NCI-H2196 treated with DMSO at 0.1 percent for 48 hours (cell line): Measurements from ENCODE around the gene PHACTR1.

Experiments
- DNase-seq: peaks from one replicate; lab custom pipeline; 2025; ENCODE audit not compliant: unreplicated experiment; lab: John Stamatoyannopoulos, UW

The PHACTR1 gene

DNA sequence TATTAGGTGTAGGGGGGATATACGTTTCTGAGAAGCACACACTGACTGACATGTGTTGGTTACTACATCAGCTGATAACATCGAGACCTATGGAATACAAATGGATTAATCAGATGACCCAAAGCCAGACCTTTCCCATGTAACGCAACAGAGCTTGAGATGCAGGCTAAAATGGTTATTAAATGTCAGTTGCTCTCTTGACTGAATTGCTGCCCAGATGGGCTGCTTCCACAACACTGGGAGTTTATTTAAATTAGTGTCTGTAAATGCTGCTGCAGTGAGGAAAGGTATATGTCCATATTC lies 298.8 kb downstream of the PHACTR1 start:
- no peak for DNase-seq

DNA sequence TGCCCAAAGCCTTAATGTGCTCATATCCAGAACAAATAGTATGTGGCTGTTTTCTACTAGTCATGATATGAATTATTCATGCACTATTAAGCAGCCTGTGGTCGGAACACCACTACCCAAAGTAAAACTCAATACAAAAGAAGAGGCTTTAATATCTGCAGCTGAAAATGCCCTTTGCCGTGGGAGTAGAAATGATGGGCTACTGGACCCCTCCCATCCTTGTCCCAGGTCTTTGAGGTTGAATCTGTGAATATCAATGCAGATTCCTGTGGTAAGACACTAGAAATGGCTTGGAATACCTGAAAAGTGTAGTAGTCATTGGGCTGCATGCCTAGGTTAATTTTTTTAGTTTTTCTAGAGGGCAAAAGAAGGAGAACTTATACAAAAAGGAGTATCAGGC lies 308.0 kb downstream of the PHACTR1 start:
- no peak for DNase-seq

DNA sequence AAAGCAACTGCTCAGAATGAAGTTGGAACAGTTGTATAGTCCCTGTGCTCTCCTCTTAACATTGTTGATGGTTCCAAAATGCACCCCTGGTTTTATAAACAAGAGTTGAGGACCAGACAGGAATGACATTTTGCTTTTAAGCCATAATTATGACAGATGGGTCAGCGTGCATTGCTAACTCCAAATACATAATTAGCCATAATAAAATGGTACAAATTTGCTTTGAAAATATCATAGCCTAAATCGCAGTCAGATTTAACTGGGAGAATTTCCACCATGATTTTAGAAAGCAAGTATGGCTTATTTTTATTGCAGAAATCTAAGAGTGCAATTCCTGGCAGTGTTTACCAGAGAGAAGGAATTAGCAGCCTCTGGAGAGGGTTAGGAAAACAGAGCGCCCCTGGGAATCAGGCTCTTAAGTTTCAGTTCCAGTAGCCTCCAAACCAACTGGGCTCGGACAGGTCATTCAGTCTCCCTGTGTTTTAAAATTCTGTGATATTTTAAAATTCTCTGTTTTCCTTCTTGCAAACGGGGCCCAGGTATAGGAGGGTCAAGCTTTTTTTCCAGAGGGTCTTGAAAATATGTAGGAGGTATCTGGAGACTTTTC lies 309.4 kb downstream of the PHACTR1 start:
- no peak for DNase-seq

DNA sequence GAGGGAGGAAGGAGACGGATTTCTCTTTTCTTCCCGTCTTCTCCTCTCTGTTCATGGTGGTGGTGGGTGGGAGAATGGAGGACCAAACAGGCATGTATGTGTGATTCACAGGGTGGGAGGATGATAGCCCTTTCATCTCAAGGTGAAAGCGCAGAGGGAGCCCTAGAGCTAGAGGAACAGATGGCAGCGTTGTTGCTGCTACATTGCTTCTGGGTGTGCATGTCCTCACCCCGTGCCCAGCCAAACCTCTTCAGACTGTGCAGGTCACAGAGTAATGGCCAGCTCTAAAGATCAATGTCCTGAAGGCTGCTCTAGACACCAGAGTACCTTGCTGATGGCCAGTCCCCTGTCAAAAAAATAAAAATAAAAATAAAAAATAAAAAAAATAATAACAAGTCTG lies 310.0 kb downstream of the PHACTR1 start:
- DNase-seq: no peak

DNA sequence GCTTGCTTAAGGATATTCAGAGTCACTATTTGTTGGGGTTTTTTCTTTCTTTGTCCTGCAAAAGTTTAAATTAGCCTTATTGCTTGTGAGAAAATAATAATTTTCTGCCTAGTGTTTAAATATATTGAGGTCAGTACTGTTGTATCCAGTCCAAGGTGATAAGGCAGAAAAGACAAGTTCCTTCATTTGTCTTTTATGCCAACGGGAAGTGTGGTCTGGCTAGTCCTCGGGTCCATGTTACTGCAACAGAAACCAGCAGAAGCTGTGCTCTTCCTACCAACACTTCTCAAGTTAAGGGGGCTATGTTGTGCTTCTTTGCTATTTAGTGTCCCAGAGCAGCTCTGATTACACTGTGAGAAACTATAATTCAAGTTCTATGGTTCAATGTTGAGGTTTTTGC lies 310.6 kb downstream of the PHACTR1 start:
- no peak for DNase-seq

DNA sequence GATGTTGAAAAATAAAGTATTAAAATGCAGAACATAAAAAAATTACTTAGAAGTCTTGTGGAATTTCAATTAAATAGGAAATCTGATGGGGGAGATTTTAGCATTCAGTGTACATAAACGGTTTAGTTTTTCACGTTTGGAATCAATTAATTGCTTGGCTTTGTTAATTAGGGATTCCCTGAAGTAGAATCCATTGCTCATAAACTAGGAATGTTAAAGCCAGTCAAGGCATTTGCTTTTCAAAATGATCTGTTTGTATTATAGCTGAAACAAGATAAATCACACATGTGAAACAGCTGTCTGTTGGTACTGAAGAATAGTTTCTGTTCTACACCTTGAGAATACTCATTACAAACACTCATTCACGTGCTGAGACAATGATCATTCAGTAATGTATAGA lies 313.8 kb downstream of the PHACTR1 start:
- no peak for DNase-seq

DNA sequence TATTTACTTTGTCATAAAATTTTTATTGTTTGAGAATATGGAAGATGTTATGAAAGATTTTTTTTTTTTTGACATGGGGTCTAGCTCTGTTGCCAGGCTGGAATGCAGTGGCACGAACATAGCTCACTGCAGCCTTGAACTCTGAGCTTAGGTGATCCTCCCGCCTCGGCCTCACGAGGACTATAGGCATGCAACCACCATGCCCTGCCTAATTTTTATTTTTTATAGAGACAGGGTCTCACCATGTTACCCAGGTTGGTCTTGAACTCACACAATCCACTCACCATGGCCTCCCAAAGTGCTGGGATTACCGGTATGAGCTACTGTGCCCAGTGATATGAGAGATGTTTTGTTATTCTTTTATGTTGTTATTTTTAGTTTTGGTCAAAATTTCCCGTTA lies 316.0 kb downstream of the PHACTR1 start:
- no peak for DNase-seq

DNA sequence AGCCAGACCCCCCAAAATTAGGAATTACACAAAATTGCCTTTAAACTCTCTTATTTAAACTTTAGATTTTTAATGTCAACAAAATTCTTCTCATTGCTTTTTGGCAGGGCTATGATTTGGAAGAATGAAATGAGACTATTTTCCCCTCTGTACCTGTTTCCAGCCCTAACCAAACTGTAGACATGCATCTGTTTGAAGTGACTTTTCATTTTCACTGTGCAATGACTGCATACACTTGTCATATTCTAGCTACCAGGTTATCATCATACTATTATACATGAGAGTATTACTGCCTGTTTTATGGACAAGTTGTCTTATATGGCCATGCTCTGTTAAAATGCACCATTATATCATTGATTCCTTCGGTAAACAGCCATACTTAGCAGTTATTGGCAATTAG lies 316.6 kb downstream of the PHACTR1 start:
- DNase-seq: no peak

DNA sequence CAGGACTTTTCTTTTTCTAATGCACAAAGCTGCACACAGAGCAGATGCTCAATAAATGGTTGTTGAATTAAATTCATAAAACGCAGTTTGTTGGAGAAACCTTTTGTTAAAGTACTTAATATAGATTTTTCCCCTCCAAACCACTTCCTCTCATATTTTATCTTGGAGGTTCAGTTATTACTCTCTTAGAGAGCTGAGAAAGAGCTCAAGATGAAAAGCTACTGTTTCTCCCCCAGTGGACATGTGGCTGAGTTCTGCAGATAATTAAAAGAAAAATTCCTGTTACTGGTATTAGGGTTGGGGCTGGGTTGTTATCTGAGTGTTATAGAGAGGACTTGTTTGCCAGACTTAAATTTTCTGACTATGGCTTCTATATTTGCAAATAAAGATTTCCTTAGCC lies 317.7 kb downstream of the PHACTR1 start:
- no peak for DNase-seq

DNA sequence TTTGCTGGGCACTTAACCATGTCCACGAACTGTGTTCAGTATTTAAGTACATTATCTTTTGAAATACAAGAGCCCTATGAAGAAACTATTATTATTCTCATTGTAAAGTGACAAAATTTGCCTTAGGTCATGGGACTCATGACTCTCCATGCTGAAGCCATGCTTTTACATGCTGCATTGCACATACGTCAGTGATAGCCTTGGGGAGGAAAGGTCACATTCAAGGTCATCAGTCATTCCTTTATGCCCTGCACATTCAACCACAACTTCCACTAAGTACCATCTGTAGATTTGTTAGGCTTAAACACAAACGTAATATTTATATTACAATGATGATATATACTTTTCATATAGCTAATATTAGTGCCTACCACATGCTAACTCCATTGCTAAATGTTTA lies 319.0 kb downstream of the PHACTR1 start:
- DNase-seq: no peak

DNA sequence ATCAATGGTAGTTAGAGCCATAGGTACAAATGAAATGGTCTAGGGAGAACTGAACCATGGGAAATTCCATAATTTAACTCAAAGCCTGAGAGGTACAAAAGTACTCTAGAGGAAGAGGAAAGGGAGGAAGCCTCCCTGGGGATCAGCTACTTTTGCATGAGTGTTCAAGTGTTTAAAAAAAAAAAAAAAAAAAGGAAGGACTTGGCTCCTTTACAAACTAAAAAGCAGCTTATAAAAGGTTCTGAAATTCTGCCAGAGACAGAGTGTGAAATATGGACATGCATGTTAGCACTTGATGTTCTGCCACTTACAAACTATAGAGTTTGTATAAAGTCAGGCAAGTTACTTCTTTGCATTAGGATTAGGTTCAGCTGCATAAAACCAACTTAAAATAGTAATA lies 321.7 kb downstream of the PHACTR1 start:
- DNase-seq: no peak

DNA sequence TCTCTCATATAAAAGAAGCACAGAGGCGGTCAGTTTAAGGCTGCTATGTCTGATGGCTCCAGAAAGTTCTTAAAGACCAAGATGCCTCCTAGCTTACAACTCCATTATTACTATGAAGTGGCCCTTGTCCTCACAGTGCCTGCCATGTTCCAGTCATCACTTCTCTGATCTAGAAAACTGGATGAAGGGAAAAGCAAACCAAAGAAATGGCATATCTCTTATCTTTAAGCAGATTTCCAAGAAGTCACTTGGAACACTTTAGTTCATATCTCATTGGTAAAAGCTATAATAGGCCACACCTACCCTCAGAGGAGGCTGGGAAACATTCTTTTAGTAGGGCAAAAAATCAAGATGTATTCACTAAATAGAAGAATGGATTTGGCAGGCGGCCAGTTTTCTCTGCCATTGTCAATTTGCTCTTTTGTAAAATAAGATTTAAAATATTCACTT lies 322.2 kb downstream of the PHACTR1 start:
- DNase-seq: no peak

DNA sequence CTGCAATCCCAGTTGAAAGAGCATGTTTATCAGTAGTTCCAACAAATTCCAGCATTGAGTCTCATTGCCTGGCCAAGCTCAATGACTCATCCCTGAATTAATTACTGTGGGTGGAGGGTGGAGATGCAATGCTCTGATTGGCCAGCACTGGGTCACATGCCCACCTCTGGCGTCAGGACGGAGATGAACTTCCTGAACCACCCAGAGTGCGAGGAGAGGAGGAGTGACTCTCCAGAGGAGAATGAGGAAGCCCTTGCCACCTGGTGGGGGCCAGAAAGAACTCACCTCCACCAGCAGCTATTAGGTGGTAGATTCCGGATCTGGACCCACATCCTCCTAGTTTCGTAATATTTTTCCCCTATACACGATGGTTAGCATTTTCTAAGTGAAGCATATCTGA lies 327.8 kb downstream of the PHACTR1 start:
- DNase-seq: no peak

DNA sequence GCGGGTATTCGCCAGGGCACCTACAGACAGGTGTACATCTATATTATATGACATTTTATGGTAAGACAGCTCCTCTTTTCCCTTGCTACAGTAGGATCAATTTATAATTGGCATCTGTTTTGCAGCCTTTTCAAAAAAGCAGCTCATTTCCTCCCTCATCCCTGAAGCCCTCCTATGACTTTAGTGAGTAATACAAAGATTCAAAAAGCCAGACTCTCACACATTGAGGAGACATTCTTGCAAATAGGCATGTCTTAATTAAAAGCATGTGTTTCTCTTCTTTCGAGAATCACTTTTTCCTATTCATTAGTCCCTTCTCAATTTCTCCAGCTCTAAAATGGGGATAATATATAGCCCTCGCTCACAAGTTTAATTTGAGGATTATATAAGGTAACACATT lies 328.3 kb downstream of the PHACTR1 start:
- no peak for DNase-seq

DNA sequence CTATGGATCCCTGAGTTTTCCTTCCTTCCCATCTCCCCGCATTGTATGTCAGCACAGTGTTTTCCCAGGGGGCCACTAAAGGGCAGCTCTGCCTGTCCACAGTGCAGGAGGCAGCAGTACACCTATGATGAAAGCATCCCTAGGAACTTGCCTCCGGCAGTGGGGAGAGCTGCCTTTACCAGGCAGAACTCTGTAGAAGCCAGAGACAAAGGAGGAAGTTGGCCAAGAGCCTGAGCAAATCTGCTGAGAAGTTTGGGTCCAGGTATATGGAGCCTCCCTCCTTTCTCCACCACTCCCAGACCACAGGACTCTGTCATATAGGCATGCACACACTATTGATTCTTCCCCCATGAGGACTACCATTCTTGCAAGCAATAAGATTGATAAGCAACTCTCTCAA lies 329.1 kb downstream of the PHACTR1 start:
- no peak for DNase-seq

DNA sequence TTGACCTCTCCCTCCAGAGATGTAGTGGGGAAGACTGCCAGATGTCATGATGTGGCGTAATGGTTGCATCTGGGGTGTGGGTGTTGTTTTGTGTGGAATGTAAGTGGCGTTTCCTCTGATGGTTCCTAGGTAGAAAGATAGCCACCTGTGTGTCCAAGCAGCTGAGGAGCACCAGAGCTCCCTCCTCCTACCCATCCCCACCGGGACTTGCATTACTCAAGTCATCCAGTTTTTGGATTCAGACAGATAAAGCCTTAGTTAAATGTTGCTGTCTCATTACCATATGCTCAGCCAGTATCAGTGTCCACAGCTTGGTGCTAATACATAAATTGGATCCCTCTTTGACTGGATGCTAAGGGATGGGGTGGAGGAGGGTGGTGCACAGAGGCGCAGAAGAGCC lies 329.5 kb downstream of the PHACTR1 start:
- no peak for DNase-seq

DNA sequence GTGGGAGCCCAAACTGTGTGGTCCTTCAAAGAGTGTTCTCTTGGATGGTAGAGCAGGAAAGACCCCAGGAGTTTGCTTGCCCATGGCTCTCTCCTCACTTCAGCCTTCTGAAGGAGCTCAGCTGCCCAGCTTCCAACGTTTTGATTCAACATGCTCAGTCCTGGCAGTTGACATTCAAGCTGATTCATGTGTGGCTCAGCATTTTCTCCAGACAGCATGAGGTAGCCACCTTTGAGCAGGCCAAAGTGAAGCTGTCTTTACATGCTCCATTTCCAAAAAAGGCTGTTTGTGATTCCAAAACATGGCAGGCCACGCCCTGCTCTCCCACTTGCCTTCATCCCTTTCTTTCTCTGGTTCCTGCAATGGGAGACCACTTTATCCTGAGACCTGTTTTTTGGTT lies 331.5 kb downstream of the PHACTR1 start:
- DNase-seq: no peak

DNA sequence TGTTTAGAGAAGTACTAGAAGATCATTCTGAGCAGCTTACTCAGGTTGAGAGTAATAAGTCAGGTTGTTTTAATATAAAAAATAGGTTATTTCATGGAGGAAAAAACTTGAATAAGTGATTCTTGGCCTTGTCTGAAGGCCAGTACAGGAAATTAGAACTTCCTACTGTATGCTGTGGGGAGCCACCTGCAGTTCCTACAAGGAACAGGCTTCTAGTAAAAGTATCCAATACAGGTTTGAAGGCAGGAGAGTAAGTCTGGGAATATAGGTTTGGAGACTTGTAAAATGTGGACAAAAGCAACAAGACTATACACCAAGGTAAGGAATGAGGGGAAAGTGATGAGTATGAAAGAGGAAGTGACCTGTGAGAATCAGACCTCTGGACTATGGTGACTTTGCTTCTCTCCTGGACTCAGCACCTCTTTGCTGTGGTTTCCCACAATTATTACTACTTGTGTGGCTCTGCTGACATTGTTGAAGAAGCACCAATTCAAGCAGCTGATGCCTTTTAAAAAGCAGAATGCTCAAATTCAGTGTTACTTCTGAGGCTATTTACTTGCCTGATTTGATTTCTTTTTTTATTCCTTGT lies 333.2 kb downstream of the PHACTR1 start:
- DNase-seq: no peak

DNA sequence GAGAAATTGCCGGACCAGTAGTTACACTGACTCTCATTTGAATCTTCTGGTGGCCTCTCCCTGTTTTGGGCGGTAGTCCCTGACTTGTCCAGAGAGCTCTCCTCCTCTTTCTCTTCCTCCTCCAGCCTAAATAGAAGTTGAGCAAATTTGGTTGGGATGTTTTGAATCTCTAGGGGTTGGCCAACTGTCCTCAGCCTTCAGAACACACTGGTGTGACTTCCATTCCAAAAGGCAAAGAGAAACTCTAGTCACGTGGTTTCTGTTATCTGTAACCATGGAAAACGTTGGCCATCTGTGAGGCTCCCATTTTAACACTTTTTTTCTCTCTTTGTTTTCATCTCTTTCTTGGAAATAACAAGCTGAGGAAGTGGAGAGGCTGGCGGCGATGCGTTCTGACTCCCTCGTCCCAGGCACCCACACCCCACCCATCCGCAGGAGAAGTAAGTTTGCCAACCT lies 336.5 kb downstream of the PHACTR1 start:
- no peak for DNase-seq

DNA sequence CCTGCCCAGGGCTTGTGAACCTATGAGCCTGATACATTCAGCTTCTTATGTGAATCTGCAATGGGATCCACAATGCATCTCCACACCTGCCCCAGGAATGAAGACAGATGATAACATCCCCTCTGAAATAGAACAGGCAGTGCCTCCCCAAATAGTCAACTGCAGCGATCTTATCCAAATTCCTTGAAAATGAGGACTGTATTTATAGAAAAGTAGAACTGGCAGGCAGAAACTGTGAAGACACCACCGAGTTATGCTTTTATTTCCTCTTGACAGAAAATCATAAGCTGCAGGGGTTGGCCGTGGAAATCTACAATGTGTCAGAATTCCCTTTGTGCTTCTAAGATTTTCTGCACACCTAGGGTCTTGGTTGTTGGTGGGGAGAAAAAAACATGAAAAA lies 341.5 kb downstream of the PHACTR1 start:
- no peak for DNase-seq

DNA sequence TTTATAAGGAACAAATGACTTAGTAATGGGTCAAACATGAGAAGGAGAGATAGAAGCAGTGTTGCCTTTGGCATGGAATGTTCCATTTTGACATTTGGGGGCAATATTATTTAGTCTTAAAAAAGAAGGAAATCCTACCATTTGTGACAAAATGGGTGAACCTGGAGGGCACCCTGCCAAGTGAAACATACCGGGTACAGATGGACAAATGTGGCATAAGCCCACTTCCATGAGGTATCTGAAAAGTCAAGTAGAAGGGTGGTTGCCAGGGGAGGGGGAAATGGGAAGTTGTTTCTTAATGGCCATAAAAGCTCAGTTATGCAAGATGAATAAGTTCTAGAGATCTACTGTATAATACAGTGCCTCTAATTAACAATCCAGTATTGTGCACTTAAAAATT lies 342.5 kb downstream of the PHACTR1 start:
- DNase-seq: no peak

DNA sequence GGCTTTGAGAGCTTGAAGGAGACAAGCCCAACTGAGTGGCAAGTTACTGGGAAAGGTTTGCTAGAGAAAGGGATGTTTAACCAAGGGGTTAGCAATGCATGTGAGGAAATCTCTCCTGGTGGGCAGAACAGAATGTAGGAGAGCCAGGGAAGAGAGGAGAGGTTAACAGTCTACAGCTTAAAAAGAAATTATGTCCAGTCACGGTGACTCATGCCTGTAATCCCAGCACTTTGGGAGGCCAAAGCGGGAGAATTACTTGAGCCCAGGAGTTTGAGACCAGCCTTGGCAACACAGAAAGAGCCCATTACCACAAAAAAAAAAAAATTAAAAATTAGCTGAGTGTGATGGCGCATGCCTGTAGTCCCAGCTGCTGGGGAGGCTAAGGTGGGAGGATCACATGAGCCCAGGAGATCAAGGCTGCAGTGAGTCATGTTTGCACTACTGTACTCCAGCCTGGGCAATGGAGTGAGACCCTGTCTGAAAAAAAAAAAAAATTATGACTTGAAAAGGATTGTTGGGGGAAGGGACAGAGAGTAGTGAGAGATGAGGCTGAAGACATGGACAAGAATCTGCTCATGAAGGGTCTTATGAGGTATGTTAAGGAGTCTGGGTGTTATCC lies 346.8 kb downstream of the PHACTR1 start:
- no peak for DNase-seq

DNA sequence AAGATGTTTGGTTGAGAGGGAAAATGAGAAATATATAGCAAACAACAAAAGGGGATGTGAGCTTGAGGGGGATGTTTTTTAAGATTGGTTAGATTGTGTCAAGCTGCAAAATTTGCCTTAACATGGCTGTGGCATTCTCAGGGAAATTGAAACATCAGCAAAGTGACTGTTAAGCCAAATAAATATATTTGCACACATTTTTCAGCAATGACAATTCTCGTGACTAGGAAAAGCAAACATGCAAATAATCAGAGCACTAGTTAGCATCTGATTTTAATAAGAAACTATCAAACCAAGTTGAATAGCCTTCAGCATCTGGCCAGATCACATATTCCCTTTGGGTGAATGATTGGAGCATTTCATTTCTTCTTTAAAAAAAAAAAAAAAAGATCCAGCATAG lies 349.0 kb downstream of the PHACTR1 start:
- no peak for DNase-seq
